ENCODE measurements around the gene C8A. TPM values are rescaled to one million over a fixed set of nuclear protein-coding genes. Genes with fewer than 3 reads are reported as not detected.

The C8A gene
- total RNA-seq, 4 donors from 2014 or later, result not detected

DNA sequence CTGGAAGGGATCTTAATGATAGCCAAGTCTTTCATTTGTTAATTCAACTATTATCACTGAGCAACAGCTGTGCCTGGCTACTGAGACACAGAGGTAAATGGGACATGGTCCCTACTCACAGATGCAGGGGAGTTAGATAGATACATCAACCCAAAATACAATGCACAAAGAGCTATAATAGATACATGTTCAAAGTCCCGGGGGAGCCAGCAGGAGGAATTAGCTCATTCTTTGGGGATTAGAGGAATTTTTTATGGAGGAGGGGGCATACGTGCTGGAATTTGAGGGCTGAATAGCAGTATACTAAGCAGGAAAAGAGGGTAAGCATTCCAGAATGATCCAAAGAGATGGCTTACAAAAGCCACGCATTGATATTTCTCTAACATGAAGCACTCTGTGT is 76.6 kb downstream of the C8A start:
- Histone ChIP-seq H3K36me3 (no peaks in the 10 kb centered on the region), H3K27me3 (no peaks in the 10 kb centered on the region), H3K9me3 (no peaks in the 10 kb centered on the region), H3K4me1 (no peaks in the 10 kb centered on the region), H3K27ac (no peak overlapping the region), H3K4me3 (no peak overlapping the region)
- 20 to 27% methylated on average over 3 of the region's 3 CpGs for WGBS, 2 donors
- TF ChIP-seq, protein P1, sequence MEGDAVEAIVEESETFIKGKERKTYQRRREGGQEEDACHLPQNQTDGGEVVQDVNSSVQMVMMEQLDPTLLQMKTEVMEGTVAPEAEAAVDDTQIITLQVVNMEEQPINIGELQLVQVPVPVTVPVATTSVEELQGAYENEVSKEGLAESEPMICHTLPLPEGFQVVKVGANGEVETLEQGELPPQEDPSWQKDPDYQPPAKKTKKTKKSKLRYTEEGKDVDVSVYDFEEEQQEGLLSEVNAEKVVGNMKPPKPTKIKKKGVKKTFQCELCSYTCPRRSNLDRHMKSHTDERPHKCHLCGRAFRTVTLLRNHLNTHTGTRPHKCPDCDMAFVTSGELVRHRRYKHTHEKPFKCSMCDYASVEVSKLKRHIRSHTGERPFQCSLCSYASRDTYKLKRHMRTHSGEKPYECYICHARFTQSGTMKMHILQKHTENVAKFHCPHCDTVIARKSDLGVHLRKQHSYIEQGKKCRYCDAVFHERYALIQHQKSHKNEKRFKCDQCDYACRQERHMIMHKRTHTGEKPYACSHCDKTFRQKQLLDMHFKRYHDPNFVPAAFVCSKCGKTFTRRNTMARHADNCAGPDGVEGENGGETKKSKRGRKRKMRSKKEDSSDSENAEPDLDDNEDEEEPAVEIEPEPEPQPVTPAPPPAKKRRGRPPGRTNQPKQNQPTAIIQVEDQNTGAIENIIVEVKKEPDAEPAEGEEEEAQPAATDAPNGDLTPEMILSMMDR (IDR thresholded peaks at IDR 0.05), result no peak
- no peak for TF ChIP-seq POLR2A (IDR thresholded peaks at IDR 0.05)
- no peak for TF ChIP-seq EP300 (IDR thresholded peaks at IDR 0.05)
- DNase-seq (ENCODE audit: low spot score in 2 of 2), result no peak

DNA sequence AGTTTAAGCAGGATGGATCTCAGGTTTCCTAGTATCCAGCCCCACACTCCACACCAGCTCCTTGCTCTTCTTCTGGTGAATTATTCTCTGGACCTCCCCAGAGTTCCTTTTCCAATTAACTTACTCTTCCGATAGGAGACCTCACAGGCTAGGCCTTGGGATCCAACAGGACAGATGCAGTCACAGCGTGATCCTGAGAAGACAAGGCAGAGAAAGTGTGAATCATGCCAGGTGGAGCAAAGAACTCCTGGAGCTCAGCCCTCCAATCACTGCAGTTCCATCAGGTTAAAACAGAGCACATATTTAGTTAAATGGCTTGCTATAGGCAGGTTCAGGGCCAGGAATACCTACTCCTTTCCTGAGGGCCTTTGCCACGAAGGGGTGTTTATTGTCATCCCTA is 77.1 kb downstream of the C8A start:
- no peaks in the 10 kb centered on the region for H3K27me3 ChIP-seq
- WGBS, 2 donors, result 65 to 69% methylated on average over 3 of the region's 3 CpGs
- H3K9me3 ChIP-seq, result no peaks in the 10 kb centered on the region
- H3K4me3 ChIP-seq, result no peak overlapping the region
- TF ChIP-seq, protein P1 (IDR thresholded peaks at IDR 0.05), result no peak
- TF ChIP-seq POLR2A (IDR thresholded peaks at IDR 0.05) (no peak), EP300 (IDR thresholded peaks at IDR 0.05) (no peak)
- DNase-seq (ENCODE audit: low spot score in 2 of 2), result no peak
- H3K27ac ChIP-seq, result no peak overlapping the region
- no peaks in the 10 kb centered on the region for H3K4me1 ChIP-seq
- H3K36me3 ChIP-seq, result no peaks in the 10 kb centered on the region

DNA sequence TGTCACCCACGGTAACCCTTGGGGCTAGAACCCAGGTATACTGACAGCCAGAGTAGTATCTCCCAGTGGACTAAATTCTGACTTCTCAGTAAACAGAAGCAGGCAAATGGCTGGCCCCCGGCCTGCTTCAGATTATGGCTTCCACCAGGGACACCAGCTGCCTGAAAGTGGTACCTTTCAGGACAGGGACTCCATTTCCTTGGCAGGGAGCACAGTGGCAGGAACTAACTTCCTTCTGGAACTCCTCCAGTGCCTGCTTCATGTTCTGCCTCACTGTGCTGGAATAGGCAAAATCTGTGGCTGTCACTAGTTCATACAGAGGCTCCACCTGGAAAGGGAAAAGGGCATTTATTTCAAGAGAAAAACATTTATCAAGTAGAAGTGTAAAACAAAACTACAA is 78.6 kb downstream of the C8A start:
- Histone ChIP-seq H3K4me3 (no peak overlapping the region), H3K9me3 (no peaks in the 10 kb centered on the region), H3K27me3 (no peaks in the 10 kb centered on the region), H3K36me3 (no peaks in the 10 kb centered on the region), H3K4me1 (no peaks in the 10 kb centered on the region), H3K27ac (no peak overlapping the region)
- WGBS, 2 donors, result 80 to 82% methylated on average over 2 of the region's 2 CpGs
- TF ChIP-seq POLR2A (IDR thresholded peaks at IDR 0.05), result no peak
- no peak for TF ChIP-seq EP300 (IDR thresholded peaks at IDR 0.05)
- TF ChIP-seq, protein P1 (IDR thresholded peaks at IDR 0.05), result no peak
- no peak for DNase-seq (ENCODE audit: low spot score in 2 of 2)

- TF ChIP-seq, protein P1 (IDR thresholded peaks at IDR 0.05), result no peak
- no peak for TF ChIP-seq POLR2A (IDR thresholded peaks at IDR 0.05)
- no peak for TF ChIP-seq EP300 (IDR thresholded peaks at IDR 0.05)
- no peaks in the 10 kb centered on the region for H3K4me1 ChIP-seq
- H3K27ac ChIP-seq, result no peak overlapping the region
- DNase-seq (ENCODE audit: low spot score in 2 of 2), result no peak
- no peaks in the 10 kb centered on the region for H3K9me3 ChIP-seq
- no peak overlapping the region for H3K4me3 ChIP-seq
- no peaks in the 10 kb centered on the region for H3K36me3 ChIP-seq
- no peaks in the 10 kb centered on the region for H3K27me3 ChIP-seq
- 67 to 78% methylated on average over 2 of the region's 2 CpGs for WGBS, 2 donors
Measured at GRCh38 chr1:56933606-56934005, 79.0 kb downstream of the C8A start.

DNA sequence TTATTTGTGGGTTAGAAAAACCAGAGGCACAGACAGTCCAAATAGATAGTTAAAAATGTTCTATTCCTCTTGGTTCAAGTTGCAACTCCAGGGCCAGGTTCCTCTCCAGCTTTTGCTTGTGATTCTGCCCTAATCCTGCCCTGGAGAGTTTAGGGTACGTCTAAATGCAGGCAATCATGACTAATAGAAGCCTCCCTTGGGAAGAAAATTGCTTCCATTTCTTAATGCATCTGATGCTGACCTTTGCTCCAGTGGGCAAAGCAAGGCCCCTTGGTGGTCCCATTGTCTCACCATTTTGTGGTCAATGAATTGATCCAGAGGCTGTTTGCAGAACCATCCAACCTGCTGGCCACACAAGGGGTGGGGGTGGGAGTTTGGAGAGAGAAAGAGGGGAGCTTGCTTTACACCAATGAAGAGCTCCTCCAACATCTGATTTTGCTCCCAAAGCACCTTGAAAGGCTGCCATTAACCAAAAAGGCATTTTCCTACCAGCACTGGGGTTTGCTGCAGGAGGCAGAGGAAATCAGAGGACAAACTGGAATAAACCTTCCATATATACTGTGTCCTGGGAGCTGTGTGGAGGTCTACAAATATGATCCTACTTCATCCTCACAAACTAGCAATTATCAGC is 79.9 kb downstream of the C8A start:
- no peak for DNase-seq (ENCODE audit: low spot score in 2 of 2)
- no peaks in the 10 kb centered on the region for H3K36me3 ChIP-seq
- H3K4me1 ChIP-seq, result no peaks in the 10 kb centered on the region
- H3K4me3 ChIP-seq, result no peak overlapping the region
- 0 to 18% methylated on average over 1 of the region's 1 CpG for WGBS, 2 donors
- no peaks in the 10 kb centered on the region for H3K27me3 ChIP-seq
- no peaks in the 10 kb centered on the region for H3K9me3 ChIP-seq
- TF ChIP-seq, protein P1 (IDR thresholded peaks at IDR 0.05), result no peak
- TF ChIP-seq POLR2A (IDR thresholded peaks at IDR 0.05) (no peak), EP300 (IDR thresholded peaks at IDR 0.05) (no peak)
- H3K27ac ChIP-seq, result no peak overlapping the region
